Measurements from ENCODE around the gene LDB3. TPM values are rescaled to one million over a fixed set of nuclear protein-coding genes. Genes with fewer than 3 reads are reported as not detected.

LDB3 gene
- total RNA-seq, 2 experiments from 2014 or later, result 0.07 to 0.09 TPM

- POLR2A ChIA-PET, result no interaction called here
- no peak for DNase-seq
Observed at GRCh38 chr10:86709396-86710185, 41.3 kb downstream of the LDB3 start.

GRCh38 chr10:86710987-86711512 is 42.7 kb downstream of the LDB3 start:
- intact Hi-C loops (cut with micrococcal nuclease), result loop anchor here (5.0 kb wide), 1 partner anchor 46 kb away; the partner anchor contains the start of gene BMPR1A
- H3K4me3 Mint-ChIP-seq, result peak overlapping the region; percentile 76
- no peaks in the 10 kb centered on the region for H3K27me3 Mint-ChIP-seq
- no peaks in the 10 kb centered on the region for H3K9me3 Mint-ChIP-seq
- H3K36me3 Mint-ChIP-seq (ENCODE audit: low read depth), result no peaks in the 10 kb centered on the region
- ChIA-PET POLR2A (interaction anchor here (1.1 to 1.8 kb wide), 4 partner anchors 11 to 47 kb away, joined by 3 to 6 read pairs (median 4); no protein-coding TSS in a partner anchor), CTCF (interaction anchor here (1.5 kb wide), 1 partner anchor 17 kb away, joined by 8 read pairs; no protein-coding TSS in a partner anchor)
- ATAC-seq (peak; percentile 91), DNase-seq (peak; percentile 85)
- H3K27ac Mint-ChIP-seq, result peak overlapping the region; percentile 94
- peak; percentile 86 for TF ChIP-seq CTCF (IDR thresholded peaks at IDR 0.05)
- H3K4me1 Mint-ChIP-seq (ENCODE audit: low read depth), result peaks cover 14% of the 10 kb centered on the region

More at GRCh38 chr10:86709396-86710185, 41.3 kb downstream of the LDB3 start:
- no peaks in the 10 kb centered on the region for H3K27me3 Mint-ChIP-seq
- peak overlapping the region; percentile 76 for H3K4me3 Mint-ChIP-seq
- no peaks in the 10 kb centered on the region for H3K36me3 Mint-ChIP-seq (ENCODE audit: low read depth)
- no peaks in the 10 kb centered on the region for H3K9me3 Mint-ChIP-seq
- H3K4me1 Mint-ChIP-seq (ENCODE audit: low read depth), result peaks cover 14% of the 10 kb centered on the region
- ATAC-seq, result no peak
- CTCF ChIA-PET, result interaction anchor here (1.0 to 1.2 kb wide), 2 partner anchors 16 to 197 kb away, joined by 3 to 4 read pairs; no protein-coding TSS in a partner anchor
- intact Hi-C loops (cut with micrococcal nuclease), result loop anchor here (5.0 kb wide), 1 partner anchor 48 kb away; the partner anchor contains the start of gene BMPR1A
- peak overlapping the region; percentile 94 for H3K27ac Mint-ChIP-seq
- no peak for TF ChIP-seq CTCF (IDR thresholded peaks at IDR 0.05)

- intact Hi-C loops (cut with micrococcal nuclease), result loop anchor here (5.0 kb wide), 1 partner anchor 46 kb away; the partner anchor contains the start of gene BMPR1A
- peak; percentile 71 for DNase-seq
- Mint-ChIP-seq H3K9me3 (no peaks in the 10 kb centered on the region), H3K36me3 (ENCODE audit: low read depth) (no peaks in the 10 kb centered on the region), H3K4me3 (peak overlapping the region; percentile 89), H3K27me3 (no peaks in the 10 kb centered on the region), H3K4me1 (ENCODE audit: low read depth) (peaks cover 14% of the 10 kb centered on the region), H3K27ac (peak overlapping the region; percentile 94)
- ChIA-PET POLR2A (interaction anchor here (0.6 to 1.9 kb wide), 7 partner anchors 11 to 1669 kb away, joined by 3 to 7 read pairs (median 4); partner anchors contain the start of gene BMPR1A), CTCF (interaction anchor here (0.9 to 1.5 kb wide), 6 partner anchors 17 to 255 kb away, joined by 3 to 8 read pairs (median 4); no protein-coding TSS in a partner anchor)
- no peak for TF ChIP-seq CTCF (IDR thresholded peaks at IDR 0.05)
- peak; percentile 53 for ATAC-seq
Observed at GRCh38 chr10:86711513-86712316, 43.4 kb downstream of the LDB3 start.

GRCh38 chr10:86712317-86712707 is 44.0 kb downstream of the LDB3 start:
- ChIA-PET POLR2A (interaction anchor here (0.6 to 1.9 kb wide), 5 partner anchors 20 to 1669 kb away, joined by 3 to 7 read pairs (median 5); partner anchors contain the start of gene BMPR1A), CTCF (interaction anchor here (0.9 to 1.5 kb wide), 6 partner anchors 18 to 255 kb away, joined by 3 to 8 read pairs (median 4); no protein-coding TSS in a partner anchor)
- H3K4me3 Mint-ChIP-seq, result peak overlapping the region; percentile 89
- peaks cover 14% of the 10 kb centered on the region for H3K4me1 Mint-ChIP-seq (ENCODE audit: low read depth)
- H3K27ac Mint-ChIP-seq, result peak overlapping the region; percentile 94
- TF ChIP-seq CTCF (IDR thresholded peaks at IDR 0.05), result no peak
- no peaks in the 10 kb centered on the region for H3K9me3 Mint-ChIP-seq
- no peak for ATAC-seq
- intact Hi-C loops (cut with micrococcal nuclease), result loop anchor here (5.0 kb wide), 1 partner anchor 45 kb away; the partner anchor contains the start of gene BMPR1A
- peak; percentile 24 for DNase-seq
- no peaks in the 10 kb centered on the region for H3K27me3 Mint-ChIP-seq
- no peaks in the 10 kb centered on the region for H3K36me3 Mint-ChIP-seq (ENCODE audit: low read depth)

Measured in activated CD8-positive, alpha-beta T cell treated with anti-CD3 and anti-CD28 coated beads for 36 hours (primary cell).